Measurements from ENCODE around the gene DLX3.
"Not testable (repeated sequence)": the region's sequence is repeated elsewhere in the genome, so short reads cannot be mapped to it uniquely, and the experiment has no call there.

DLX3 gene

DNA sequence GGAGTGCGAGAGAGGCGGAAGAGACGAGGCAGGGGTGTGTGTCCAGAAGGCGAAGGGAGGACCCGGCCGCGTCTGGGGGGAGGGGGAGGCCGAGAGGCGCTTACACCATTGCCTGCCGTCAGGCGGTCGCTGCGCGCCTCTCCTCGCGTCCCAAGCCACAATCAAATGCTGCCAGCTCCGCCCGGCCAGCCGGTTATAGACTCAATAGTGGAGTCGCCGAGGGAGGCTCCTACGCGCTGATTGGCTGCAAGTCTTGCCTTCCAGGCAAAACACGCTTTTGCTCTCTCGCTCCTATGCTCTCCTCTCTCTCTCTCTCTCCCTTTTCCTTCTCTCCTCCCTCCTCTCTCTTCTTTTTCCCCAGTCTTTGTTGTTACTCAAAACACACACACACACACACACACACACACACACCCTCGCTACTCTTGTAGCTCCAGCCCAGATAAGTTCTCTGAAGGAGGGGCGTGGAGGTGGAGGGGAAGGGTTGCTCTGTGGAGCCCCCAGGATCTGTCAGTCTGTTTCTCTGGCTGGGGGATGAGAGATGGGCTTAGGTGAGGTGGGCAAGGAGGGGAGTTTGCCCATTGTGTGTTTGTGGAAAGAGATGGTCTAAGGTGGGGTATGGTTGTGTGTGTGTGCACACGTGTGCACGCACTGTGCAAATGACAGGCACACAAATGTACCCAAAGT, at the start of gene DLX3:
Gene DLX3 (minus strand): TSS at position 170 of the 684 bp plus-strand sequence. CDS start 226 bp downstream, outside the sequence.
- DNase-seq, result peak; percentile 26

DNA sequence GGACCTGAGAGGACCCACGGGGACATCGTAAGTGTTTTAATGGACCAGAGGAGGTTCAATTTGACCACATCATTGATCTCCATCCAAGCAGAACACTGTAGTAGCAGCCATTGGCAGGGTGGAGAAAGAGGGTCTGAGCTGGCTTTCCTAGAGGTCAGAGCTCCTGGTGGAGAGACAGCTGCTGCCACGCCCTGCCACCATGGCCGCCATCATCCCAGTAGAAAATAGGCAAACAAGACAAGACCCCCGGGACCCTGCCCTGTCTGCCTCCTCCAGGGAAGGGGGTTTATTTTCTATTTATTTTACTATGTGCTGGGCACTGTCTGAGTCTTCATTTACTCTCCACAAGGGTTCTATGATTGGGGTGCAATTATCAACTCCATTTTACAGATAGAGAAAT, 49.5 kb upstream of the DLX3 start:
- DNase-seq, result no peak

- DNase-seq, result no peak
Measured at GRCh38 chr17:50043290-50044148, 48.5 kb upstream of the DLX3 start.

DNA sequence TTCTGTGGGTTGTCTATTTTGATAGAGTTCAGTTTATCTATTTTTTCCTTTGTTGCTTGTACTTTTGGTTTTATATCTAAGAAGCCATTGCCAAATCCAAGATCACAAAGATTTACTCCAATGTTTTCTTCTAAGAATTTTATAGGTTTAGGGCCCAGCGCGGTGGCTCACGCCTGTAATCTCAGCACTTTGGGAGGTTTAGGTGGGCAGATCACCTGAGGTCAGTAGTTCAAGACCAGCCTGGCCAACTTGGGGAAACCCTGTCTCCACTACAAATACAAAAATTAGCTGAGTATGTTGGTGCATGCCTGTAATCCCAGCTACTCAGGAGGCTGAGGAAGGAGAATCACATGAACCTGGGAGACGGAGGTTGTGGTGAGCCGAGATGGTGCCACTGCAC, 47.2 kb upstream of the DLX3 start:
- DNase-seq, result no peak

GRCh38 chr17:50040496-50040895, 45.5 kb upstream of the DLX3 start:
- not testable (repeated sequence) for DNase-seq

GRCh38 chr17:50039058-50039457, 44.0 kb upstream of the DLX3 start:
- no peak for DNase-seq

- no peak for DNase-seq
Measured at GRCh38 chr17:50037321-50038107, 42.5 kb upstream of the DLX3 start.

- no peak for DNase-seq
Measured at GRCh38 chr17:50036455-50037261, 41.6 kb upstream of the DLX3 start.

- no peak for DNase-seq
Measured at GRCh38 chr17:50035945-50036344, 40.9 kb upstream of the DLX3 start.

DNA sequence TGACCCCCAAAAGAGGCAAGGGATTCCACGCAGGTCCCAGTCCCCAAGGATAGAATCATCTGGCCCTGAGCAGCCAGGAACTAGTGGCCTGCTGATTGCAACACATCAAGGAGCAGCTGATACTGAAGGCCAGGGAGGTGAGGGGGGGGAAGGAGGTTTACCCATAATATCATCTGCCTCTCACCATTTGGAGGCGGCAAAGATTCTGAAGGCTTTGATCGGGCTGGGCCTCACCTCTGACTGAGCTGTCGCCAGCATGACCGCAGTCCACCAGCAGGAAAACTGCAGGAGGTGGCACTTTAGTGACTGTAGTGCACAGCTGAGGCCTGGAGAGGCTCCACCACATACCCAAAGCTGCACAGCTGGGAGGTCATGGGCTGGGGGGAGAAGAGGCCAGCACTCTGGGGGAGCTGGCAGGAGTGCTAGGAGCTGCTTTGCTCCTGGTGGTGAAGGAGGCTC, 40.4 kb upstream of the DLX3 start:
- no peak for DNase-seq

- DNase-seq, result no peak
Measured at GRCh38 chr17:50034498-50035364, 39.7 kb upstream of the DLX3 start.

DNA sequence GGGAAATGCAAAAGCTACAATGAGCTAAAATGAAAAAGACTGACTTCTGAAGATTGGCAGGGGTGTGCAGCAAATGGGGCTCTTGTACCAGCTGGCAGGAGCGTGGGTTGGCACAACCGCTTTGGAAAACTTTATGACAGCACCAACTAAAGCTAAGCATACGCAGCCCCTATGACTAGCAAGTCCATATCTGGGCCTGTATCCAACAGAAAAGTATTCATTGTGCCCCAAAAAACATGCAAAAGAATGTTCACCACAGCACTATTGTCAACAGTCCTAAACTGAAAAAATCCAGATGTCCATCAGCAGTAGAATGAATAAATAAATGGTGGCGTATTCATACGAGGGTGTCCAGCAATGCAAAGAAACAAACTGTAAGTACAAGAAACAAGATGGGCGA, 38.3 kb upstream of the DLX3 start:
- DNase-seq, result no peak

GRCh38 chr17:50029185-50029584, 34.2 kb upstream of the DLX3 start:
- DNase-seq, result no peak

DNA sequence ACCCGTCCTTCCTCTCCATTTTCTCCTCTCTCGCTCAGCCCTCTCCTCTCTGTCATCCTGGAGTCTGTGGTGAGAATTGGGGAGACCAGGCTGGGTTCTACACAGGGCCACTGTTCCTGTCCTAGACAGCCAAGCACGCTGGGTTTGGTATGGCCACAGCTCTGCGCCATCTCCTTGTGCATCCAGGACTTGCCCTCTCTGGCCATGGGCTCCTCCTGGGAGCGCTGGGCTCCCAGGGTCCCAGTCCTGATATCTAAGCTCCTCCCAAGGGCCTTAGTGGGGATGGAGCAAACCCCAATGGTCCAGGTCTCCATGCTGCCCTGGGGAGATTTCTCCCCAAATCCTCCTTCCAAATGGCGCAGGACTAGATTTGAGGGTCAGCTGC, 33.7 kb upstream of the DLX3 start:
- DNase-seq, result no peak

GRCh38 chr17:50027881-50028735, 33.1 kb upstream of the DLX3 start:
- DNase-seq, result no peak

DNA sequence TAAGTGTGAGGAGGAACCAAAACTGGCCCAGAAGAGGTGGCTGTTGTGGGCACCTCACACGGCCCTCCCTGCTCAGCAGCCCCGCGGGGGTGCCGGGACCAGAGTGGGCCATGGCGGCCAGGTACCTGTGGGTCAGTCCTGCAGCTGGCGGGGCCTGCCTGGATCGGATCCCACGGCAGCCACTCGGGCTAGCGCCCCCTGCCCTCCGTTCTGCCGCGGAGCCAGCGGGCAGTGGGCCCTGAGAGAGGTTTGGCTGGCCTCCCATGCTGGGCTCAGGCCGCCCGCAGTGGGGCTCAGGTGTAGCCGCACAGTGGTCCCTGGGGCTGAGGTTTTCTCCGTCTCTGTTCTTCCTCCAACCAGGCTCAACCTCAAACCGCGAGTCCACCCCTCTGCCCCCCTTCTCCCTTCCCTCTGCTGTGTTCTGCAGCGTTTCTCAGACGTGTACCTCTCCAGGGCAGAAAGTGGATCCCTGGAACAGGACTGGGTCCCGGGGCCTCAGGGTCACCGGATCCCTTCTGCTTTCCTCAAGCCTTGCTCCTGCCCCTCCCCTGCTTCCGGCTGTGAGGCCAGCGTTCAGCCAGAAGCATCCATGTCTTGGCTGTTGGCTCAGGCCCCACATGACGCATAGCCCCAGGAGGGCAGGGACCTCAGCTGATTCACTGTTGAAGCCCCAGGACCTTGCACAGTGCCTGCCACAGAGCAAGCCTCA, 32.3 kb upstream of the DLX3 start:
- DNase-seq, result no peak

- DNase-seq, result peak; percentile 81
Measured at GRCh38 chr17:50026837-50027171, 31.8 kb upstream of the DLX3 start.

GRCh38 chr17:50026046-50026675, 31.1 kb upstream of the DLX3 start:
- DNase-seq, result no peak

GRCh38 chr17:50024808-50025207, 29.8 kb upstream of the DLX3 start:
- DNase-seq, result no peak

Measured in activated CD4-positive, alpha-beta T cell treated with anti-CD3 and anti-CD28 coated beads, Interleukin-2, amount 50 U/mL, for 1 hour (primary cell).